Thyroid gland (tissue), 4 donors: ENCODE data around the gene RNF126.

Experiments
- CTCF ChIP-seq, 6 experiments: fragments of 200-600 bp in 3 of 6; fragments of 450-650 bp in 3 of 6; sonication (generic) in 3 of 6; IDR thresholded peaks; one replicate each; pipeline ENCODE4 v1.5.1; 2016 to 2019; ENCODE audit warnings: antibody characterized with exemption in 6 of 6, mild to moderate bottlenecking in 2 of 6, inconsistent platforms in 1 of 6, moderate library complexity in 1 of 6
- POLR2A ChIP-seq, 2 donors: fragments of 450-650 bp; IDR thresholded peaks; one replicate each; pipeline ENCODE4 v1.6.1; 2017; ENCODE audit warnings: antibody characterized with exemption in 2 of 2, mild to moderate bottlenecking in 2 of 2, moderate library complexity in 1 of 2

- TF ChIP-seq CTCF (IDR thresholded peaks at IDR 0.05) (no peak), POLR2A (IDR thresholded peaks at IDR 0.05) (no peak)
Measured at GRCh38 chr19:686589-687297, 23.7 kb upstream of the RNF126 start.
